ENCODE data around the gene LMNA. TPM values are rescaled to one million over a fixed set of nuclear protein-coding genes. Genes with fewer than 3 reads are reported as not detected.

The LMNA gene
- total RNA-seq, 1 donor from 2014 or later: 252 TPM

DNA sequence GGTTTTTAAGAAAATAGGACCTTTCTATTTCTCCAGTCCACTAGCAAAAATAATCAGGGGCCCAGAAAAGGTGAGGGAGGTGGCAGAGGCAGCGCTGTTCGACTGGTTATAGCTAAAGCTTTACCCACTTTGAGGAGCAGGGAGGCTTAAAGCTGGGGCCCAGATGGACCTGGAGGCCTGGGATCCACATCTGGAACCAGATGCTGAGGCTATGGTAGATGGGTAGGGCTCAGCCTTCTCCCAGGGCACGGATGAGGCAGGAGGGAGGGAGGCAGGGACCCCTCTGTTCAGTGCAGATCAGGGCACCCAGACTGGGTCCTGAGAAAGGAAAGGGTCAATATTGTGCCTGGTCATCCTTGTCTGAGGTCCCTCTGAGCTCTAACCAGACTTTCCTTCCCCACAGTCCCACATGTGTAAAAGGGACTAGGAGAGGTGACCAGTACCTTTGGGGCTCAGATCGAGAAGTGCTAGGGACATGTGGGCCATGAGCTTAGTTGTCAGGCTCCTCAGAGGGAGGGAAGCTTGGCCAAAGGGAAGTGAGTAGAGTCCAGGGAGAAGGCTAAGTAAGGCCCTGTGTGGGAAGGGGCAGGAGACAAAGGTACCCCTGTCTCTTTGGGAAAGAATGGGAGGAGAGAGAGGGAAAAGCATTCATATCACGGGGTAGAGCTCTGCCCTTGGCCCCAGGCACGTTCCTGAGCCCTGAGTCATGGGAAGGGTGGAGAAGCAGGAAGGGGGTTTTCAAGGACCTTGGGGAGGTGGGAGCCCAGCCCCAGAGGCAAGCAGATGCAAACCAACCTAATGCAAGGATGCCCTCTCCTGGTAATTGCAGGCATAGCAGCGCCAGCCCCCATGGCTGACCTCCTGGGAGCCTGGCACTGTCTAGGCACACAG is 15.4 kb downstream of the LMNA start:
- intact Hi-C loops (cut with micrococcal nuclease): loop anchor here (2.0 kb wide), 1 partner anchor 33 kb away; no protein-coding TSS in a partner anchor
- DNase-seq (peak; percentile 87), ATAC-seq (peak; percentile 56)

DNA sequence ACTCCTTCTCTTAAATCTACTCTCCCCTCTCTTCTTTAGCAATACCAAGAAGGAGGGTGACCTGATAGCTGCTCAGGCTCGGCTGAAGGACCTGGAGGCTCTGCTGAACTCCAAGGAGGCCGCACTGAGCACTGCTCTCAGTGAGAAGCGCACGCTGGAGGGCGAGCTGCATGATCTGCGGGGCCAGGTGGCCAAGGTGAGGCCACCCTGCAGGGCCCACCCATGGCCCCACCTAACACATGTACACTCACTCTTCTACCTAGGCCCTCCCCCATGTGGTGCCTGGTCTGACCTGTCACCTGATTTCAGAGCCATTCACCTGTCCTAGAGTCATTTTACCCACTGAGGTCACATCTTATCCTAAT is 16.0 kb downstream of the LMNA start:
- ATAC-seq (no peak), DNase-seq (no peak)
- intact Hi-C loops (cut with micrococcal nuclease): loop anchor here (2.0 kb wide), 1 partner anchor 34 kb away; no protein-coding TSS in a partner anchor

DNA sequence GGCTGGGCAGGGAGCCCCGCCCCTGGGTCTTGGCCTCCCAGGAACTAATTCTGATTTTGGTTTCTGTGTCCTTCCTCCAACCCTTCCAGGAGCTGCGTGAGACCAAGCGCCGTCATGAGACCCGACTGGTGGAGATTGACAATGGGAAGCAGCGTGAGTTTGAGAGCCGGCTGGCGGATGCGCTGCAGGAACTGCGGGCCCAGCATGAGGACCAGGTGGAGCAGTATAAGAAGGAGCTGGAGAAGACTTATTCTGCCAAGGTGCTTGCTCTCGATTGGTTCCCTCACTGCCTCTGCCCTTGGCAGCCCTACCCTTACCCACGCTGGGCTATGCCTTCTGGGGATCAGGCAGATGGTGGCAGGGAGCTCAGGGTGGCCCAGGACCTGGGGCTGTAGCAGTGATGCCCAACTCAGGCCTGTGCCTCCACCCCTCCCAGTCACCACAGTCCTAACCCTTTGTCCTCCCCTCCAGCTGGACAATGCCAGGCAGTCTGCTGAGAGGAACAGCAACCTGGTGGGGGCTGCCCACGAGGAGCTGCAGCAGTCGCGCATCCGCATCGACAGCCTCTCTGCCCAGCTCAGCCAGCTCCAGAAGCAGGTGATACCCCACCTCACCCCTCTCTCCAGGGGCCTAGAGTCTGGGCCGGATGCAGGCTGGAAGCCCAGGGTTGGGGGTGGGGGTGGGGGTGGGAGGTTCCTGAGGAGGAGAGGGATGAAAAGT is 20.4 kb downstream of the LMNA start:
- intact Hi-C loops (cut with micrococcal nuclease): no loop called here
- DNase-seq (no peak), ATAC-seq (no peak)

DNA sequence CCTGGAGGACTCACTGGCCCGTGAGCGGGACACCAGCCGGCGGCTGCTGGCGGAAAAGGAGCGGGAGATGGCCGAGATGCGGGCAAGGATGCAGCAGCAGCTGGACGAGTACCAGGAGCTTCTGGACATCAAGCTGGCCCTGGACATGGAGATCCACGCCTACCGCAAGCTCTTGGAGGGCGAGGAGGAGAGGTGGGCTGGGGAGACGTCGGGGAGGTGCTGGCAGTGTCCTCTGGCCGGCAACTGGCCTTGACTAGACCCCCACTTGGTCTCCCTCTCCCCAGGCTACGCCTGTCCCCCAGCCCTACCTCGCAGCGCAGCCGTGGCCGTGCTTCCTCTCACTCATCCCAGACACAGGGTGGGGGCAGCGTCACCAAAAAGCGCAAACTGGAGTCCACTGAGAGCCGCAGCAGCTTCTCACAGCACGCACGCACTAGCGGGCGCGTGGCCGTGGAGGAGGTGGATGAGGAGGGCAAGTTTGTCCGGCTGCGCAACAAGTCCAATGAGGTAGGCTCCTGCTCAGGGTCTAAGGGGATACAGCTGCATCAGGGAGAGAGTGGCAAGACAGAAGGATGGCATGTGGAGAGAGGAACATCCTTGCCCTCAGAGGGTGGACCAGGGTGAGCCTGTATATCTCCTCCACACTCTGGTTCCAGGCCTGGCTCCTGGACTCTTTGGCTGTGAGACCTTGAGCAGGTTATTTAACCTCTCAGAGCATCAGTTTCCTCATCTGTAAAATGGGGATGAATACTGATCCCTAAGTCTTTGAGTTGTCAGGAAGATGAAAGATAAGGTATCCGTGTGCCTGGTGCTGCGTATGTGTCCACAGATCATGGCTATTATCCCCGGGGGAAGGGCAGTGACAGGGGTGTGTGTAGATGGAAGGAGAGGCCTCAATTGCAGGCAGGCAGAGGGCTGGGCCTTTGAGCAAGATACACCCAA is 21.7 kb downstream of the LMNA start:
- DNase-seq: no peak
- intact Hi-C loops (cut with micrococcal nuclease): no loop called here
- no peak for ATAC-seq

DNA sequence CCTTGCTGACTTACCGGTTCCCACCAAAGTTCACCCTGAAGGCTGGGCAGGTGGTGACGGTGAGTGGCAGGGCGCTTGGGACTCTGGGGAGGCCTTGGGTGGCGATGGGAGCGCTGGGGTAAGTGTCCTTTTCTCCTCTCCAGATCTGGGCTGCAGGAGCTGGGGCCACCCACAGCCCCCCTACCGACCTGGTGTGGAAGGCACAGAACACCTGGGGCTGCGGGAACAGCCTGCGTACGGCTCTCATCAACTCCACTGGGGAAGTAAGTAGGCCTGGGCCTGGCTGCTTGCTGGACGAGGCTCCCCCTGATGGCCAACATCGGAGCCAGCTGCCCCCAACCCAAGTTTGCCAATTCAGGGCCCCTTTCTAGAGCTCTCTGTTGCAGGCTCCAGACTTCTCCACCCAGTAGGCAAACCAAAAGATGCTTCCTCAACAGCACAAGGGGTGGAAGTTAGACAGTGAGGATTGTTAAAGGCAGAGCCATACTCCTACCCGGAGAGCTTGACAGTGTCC is 22.5 kb downstream of the LMNA start:
- intact Hi-C loops (cut with micrococcal nuclease): no loop called here
- DNase-seq: no peak
- ATAC-seq: no peak

DNA sequence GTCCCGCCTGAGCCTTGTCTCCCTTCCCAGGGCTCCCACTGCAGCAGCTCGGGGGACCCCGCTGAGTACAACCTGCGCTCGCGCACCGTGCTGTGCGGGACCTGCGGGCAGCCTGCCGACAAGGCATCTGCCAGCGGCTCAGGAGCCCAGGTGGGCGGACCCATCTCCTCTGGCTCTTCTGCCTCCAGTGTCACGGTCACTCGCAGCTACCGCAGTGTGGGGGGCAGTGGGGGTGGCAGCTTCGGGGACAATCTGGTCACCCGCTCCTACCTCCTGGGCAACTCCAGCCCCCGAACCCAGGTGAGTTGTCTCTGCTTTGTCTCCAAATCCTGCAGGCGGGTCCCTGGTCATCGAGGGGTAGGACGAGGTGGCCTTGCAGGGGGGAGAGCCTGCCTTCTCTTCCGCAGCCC is 24.0 kb downstream of the LMNA start:
- DNase-seq (no peak), ATAC-seq (no peak)
- intact Hi-C loops (cut with micrococcal nuclease): no loop called here

DNA sequence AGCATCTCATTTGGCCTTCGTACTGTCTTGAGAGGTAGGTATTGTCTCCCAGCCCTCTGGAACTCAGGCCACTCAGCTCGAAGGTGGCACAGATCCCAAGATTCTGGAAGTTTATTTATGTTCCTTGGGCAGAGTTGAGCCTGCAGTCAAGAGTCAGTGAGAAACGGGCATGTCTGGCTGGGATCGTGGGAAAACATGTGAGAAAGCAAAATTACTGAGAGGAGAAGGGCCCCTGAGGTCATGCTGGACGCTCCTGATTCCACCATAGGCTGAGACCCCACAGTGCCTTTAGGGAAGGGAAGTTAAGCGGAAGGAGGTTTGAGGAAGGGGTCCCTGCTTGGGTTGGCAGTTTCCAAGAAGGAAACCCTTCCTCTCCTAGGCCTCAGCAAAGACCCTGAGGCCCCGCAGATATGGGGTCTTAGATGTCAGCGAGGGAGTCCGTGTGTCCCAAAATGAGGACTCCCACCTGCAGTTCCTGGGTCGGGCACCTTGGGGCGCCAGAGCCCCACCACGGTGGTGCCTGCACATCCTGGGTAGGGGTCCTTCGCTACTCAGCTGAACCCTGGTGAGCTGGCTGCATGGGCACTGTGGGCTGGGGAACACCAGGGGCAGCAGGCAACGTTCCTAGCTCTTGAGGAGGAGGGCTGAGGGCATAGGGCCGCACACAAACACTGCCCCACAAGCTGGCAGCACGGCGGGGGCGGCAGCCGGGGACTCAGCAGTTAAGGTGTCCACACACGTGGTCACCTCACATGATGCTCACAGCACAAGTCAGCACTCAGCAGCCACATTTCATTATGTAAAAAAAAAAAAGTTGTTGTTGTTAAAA is 26.6 kb downstream of the LMNA start:
- intact Hi-C loops (cut with micrococcal nuclease): loop anchor here (10.0 kb wide), 1 partner anchor 84 kb away; no protein-coding TSS in a partner anchor
- ATAC-seq (peak; percentile 49), DNase-seq (peak; percentile 60)

DNA sequence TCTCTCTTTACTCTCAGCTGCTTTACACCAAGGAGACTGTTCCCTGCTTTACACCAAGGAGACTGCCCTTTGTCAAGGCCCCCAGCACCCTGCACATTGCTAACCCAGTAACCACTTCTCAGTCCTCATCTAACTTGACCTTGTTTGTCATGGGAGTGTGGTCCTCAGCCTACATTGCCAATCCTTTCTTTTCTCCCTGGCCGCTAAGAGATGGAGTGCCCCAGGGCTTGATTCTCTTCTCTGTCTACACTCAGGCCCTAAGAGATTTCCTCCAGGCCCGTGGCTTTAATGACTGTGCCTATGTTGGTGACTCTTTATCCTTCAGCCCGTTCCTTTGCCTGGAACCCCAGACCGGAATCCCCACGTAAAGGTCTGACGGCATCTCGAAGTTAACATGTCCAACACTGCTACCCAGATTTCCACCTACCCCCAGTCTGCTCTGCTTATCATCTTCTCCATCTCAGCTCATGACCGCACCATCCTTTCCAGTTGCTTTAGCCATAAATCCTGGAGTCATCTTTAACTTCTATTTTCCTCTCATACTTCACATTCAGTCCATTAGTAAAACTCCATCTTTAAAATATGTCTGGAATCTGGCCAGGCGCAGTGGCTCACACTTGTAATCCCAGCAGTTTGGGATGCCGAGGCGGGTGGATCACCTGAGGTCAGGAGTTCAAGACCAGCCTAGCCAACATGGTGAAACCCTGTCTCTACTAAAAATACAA is 29.4 kb downstream of the LMNA start:
- DNase-seq (no peak), ATAC-seq (no peak)
- intact Hi-C loops (cut with micrococcal nuclease): loop anchor here (10.0 kb wide), 1 partner anchor 81 kb away; no protein-coding TSS in a partner anchor

DNA sequence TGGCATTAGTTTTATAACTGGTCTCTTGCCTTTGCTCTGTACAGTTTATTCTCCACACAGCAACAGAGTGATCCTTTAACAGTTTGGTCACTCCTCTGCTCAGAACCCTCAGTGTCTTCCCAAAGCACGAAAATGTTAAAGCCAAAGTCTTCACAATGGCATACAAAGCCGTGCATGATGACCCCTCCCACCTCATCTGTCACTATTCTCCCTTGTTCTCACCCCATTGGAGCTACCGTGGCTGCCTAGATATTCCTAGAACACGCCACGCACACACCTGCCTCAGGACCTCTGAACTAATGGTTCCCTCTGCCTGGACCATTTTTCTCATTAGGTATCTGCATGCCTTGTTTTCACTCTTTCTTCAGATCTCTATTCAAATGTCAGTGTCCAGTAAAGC is 30.2 kb downstream of the LMNA start:
- ATAC-seq (no peak), DNase-seq (no peak)
- intact Hi-C loops (cut with micrococcal nuclease): loop anchor here (10.0 kb wide), 1 partner anchor 80 kb away; no protein-coding TSS in a partner anchor

DNA sequence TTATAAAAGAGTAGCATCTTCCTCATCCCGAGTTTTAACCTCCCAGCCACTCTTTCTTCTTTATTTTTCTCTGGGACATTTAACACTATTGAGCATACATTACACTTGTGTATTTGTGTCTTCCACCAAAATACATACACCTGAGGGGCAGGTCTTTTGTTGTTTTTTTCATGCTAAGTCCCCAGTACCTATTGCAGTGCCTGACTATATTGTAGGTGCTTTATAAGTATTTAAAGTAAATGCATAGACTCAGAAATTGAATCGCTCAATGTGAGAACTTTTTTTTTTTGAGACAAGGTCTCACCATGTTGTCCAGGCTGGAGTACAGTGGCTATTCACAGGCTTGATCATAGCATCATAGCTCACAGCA is 31.1 kb downstream of the LMNA start:
- DNase-seq (no peak), ATAC-seq (no peak)
- intact Hi-C loops (cut with micrococcal nuclease): loop anchor here (10.0 kb wide), 1 partner anchor 79 kb away; no protein-coding TSS in a partner anchor

DNA sequence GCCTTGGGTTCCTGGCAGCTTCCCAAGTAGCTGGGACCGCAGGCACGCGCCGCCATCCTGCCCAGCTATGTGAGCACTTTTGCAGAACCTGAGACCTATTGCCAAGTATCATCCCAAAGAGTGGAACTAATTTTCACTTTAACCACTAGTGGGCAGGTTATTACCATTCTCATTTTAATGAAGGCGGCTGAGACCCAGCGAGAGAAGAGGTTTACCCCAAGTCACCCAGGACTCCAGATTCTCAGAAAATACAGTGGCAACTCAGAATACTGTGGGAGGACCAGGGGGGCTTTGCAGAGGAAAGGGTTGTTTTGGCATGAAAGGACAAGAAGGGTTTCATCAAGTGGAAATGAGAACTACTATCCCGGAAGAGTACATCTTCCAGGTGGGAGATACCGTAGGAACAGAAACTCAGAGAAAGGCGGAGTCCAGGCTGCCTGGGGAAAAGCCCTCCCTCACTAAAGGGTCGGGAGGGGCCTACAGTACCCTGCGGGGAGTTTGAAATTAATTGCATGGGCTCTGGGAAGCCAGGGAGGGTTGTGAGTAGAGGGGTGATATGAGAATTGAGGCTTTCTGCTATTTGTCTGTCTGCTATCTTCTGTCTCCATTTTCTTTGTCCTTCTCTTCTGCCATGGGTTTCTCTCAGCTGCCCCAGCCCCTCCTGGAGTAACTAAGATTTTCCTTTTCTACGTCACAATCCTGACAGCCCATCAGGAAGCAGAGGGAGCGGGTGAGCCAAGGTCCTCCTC is 31.7 kb downstream of the LMNA start:
- intact Hi-C loops (cut with micrococcal nuclease): loop anchor here (10.0 kb wide), 1 partner anchor 79 kb away; no protein-coding TSS in a partner anchor
- DNase-seq (peak; percentile 81), ATAC-seq (peak; percentile 68)

DNA sequence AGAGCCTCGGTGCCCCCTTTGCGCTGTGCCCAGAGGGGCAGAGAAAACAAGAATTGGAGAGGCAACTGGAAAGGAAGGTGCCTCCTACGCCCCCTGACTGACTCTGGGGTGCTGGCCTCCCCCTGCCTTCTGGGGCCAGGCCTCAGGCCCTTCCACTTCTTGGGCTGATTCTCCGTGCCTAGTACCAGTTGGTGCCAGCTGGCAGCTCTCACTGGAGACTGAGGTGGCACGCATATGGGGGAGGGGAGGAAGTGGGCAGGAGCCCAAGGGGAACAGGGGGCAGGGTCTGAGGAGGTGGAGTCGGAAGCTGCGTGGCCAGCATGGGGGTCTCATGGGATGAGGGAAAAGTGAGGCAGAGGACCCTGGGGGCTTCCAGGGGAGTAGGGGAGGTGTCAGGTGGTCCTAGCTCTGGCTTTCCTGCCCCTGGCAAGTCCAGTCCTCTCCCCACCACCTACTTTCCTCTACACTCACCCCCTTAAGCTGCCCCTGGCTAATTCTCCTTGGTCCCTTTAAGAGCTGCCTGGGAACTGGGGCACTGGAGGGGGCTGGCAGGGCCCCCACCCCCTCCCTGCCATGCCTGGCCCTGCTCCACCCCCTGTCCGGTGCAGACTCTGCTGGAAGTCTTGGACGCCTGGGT is 32.4 kb downstream of the LMNA start:
- intact Hi-C loops (cut with micrococcal nuclease): loop anchor here (10.0 kb wide), 1 partner anchor 78 kb away; no protein-coding TSS in a partner anchor
- ATAC-seq (peak; percentile 6), DNase-seq (no peak)

DNA sequence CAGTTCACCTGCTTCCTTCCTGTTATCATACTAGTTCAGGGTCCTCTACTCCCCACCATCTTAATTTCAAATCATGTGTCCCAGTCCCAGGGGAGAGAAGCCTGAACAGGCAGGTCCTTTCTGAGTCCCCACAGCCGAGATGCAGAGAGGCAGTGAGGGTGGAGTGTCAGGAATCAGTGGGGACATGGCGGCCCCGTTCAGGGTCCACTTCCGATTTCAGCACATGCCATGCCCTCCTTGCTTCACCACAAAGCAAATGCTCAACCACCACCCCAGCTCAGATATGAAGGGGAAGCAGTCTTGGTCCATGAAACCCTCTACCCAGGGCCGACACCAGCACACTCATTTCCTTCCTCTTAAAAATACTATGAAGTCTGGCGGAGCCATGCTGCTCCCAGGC is 33.7 kb downstream of the LMNA start:
- ATAC-seq (peak; percentile 9), DNase-seq (no peak)
- intact Hi-C loops (cut with micrococcal nuclease): loop anchor here (10.0 kb wide), 1 partner anchor 77 kb away; no protein-coding TSS in a partner anchor

DNA sequence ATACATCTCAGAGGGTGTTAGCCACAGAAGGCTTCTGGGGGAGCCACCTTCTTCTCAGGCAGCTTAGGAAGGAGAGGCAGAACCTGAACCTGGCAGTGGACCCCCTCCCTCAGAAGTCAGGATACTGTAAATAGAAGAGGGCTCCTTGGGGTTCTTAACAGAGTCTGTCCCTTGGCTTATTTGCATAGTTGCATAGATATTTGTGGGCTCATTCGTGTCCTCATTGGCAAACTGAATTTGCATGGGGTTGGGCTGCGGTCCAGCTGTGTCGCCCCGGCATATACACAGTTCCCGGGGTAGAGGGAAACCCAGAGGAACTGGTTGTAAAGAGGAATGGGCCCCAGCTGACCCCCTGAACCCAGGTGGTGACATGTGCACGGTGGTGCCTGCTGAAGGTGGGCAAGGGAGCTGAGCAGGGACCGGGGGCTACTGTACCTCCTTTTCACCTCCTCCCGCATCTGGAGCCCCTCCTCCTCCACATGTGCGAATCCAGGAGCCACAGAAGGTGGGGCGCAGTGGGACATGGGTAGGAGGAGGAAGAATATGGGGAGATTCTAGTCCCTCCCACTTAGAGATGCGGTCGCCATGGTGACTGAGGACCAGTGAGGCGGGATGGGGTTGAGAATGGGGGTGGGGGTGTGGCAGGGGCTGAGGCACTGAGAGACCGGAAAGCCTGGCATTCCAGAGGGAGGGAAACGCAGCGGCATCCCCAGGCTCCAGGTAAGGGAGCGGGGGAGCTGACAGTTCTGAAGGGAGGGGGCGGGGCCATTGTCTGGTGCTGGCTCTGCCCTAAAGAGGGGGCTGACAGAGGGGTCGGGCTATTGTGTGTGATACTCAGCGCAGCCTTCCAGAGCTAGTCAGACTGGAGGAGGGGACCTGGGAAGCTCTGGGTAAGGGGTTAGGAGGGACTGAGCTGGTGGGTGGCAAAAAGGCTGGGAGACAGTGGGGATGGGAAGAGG is 35.1 kb downstream of the LMNA start:
- DNase-seq: no peak
- no peak for ATAC-seq
- intact Hi-C loops (cut with micrococcal nuclease): loop anchor here (10.0 kb wide), 1 partner anchor 75 kb away; no protein-coding TSS in a partner anchor
